Measurements from ENCODE around the gene FAM32A. TPM values are rescaled to one million over a fixed set of nuclear protein-coding genes. Genes with fewer than 3 reads are reported as not detected.
A peak's percentile ranks its signal among the peaks of the same experiment; 100 is the strongest.

FAM32A gene
- total RNA-seq, 1 experiment from 2014 or later, result 113 TPM

GRCh38 chr19:16201011-16201391, 15.8 kb downstream of the FAM32A start:
- intact Hi-C loops (cut with micrococcal nuclease; ENCODE audit: unreplicated experiment), result no loop called here
- DNase-seq, result no peak
- Mint-ChIP-seq H3K27ac (ENCODE audit: unreplicated experiment) (peak overlapping the region; percentile 7), H3K9me3 (ENCODE audit: unreplicated experiment) (no peaks in the 10 kb centered on the region), H3K4me3 (ENCODE audit: unreplicated experiment) (peak overlapping the region; percentile 56), H3K4me1 (ENCODE audit: low read depth, unreplicated experiment) (peaks cover 7% of the 10 kb centered on the region), H3K27me3 (ENCODE audit: insufficient read depth, unreplicated experiment) (no peaks in the 10 kb centered on the region), H3K36me3 (ENCODE audit: insufficient read depth, unreplicated experiment) (peaks cover 51% of the 10 kb centered on the region)
- POLR2A ChIA-PET, result no interaction called here
- BruUV-seq (replicated peaks), result no TSS peak
- Histone ChIP-seq H3K27me3 (replicated peaks; ENCODE audit: control insufficient read depth, insufficient read depth, low read length) (no peaks in the 10 kb centered on the region), H3K4me1 (peaks cover 17% of the 10 kb centered on the region), H3K9me3 (no peaks in the 10 kb centered on the region), H3K36me3 (ENCODE audit: control insufficient read depth, insufficient read depth, low read length) (peaks cover 3% of the 10 kb centered on the region), H3K4me3 (ENCODE audit: low read depth, low read length) (no peak overlapping the region)
- CTCF ChIA-PET, result no interaction called here
- TF ChIP-seq CTCF (IDR thresholded peaks at IDR 0.05; ENCODE audit: insufficient read depth in 1 of 2, low read depth in 1 of 2, low read length in 1 of 2, severe bottlenecking in 1 of 2, unreplicated experiment in 1 of 2), result no peak

GRCh38 chr19:16202320-16203255, 17.4 kb downstream of the FAM32A start:
- no peaks in the 10 kb centered on the region for H3K27me3 ChIP-seq (replicated peaks; ENCODE audit: control insufficient read depth, insufficient read depth, low read length)
- Mint-ChIP-seq H3K27ac (ENCODE audit: unreplicated experiment) (no peak overlapping the region), H3K4me3 (ENCODE audit: unreplicated experiment) (no peak overlapping the region), H3K9me3 (ENCODE audit: unreplicated experiment) (no peaks in the 10 kb centered on the region), H3K36me3 (ENCODE audit: insufficient read depth, unreplicated experiment) (peaks cover 64% of the 10 kb centered on the region), H3K4me1 (ENCODE audit: low read depth, unreplicated experiment) (peaks cover 7% of the 10 kb centered on the region), H3K27me3 (ENCODE audit: insufficient read depth, unreplicated experiment) (no peaks in the 10 kb centered on the region)
- BruUV-seq (replicated peaks), result no TSS peak
- no peak for TF ChIP-seq CTCF (IDR thresholded peaks at IDR 0.05; ENCODE audit: insufficient read depth in 1 of 2, low read depth in 1 of 2, low read length in 1 of 2, severe bottlenecking in 1 of 2, unreplicated experiment in 1 of 2)
- H3K36me3 ChIP-seq (ENCODE audit: control insufficient read depth, insufficient read depth, low read length), result peaks cover 4% of the 10 kb centered on the region
- intact Hi-C loops (cut with micrococcal nuclease; ENCODE audit: unreplicated experiment), result no loop called here
- DNase-seq, result no peak
- ChIA-PET CTCF (interaction anchor here (0.5 to 0.6 kb wide), 2 partner anchors 8 to 180 kb away, joined by 3 to 5 read pairs; no protein-coding TSS in a partner anchor), POLR2A (no interaction called here)
- H3K4me1 ChIP-seq, result peaks cover 11% of the 10 kb centered on the region; the same call in 1 of the 2 replicates
- no peaks in the 10 kb centered on the region for H3K9me3 ChIP-seq
- H3K4me3 ChIP-seq (ENCODE audit: low read depth, low read length), result no peak overlapping the region

- DNase-seq, result no peak
- Mint-ChIP-seq H3K9me3 (ENCODE audit: unreplicated experiment) (no peaks in the 10 kb centered on the region), H3K4me1 (ENCODE audit: low read depth, unreplicated experiment) (peaks cover 7% of the 10 kb centered on the region), H3K4me3 (ENCODE audit: unreplicated experiment) (no peak overlapping the region), H3K36me3 (ENCODE audit: insufficient read depth, unreplicated experiment) (peaks cover 68% of the 10 kb centered on the region), H3K27ac (ENCODE audit: unreplicated experiment) (no peak overlapping the region), H3K27me3 (ENCODE audit: insufficient read depth, unreplicated experiment) (no peaks in the 10 kb centered on the region)
- TF ChIP-seq CTCF (IDR thresholded peaks at IDR 0.05; ENCODE audit: insufficient read depth in 1 of 2, low read depth in 1 of 2, low read length in 1 of 2, severe bottlenecking in 1 of 2, unreplicated experiment in 1 of 2), result no peak
- H3K4me3 ChIP-seq (ENCODE audit: low read depth, low read length), result no peak overlapping the region
- H3K27me3 ChIP-seq (replicated peaks; ENCODE audit: control insufficient read depth, insufficient read depth, low read length), result no peaks in the 10 kb centered on the region
- H3K9me3 ChIP-seq, result no peaks in the 10 kb centered on the region
- ChIA-PET CTCF (no interaction called here), POLR2A (no interaction called here)
- no TSS peak for BruUV-seq (replicated peaks)
- peaks cover 6% of the 10 kb centered on the region for H3K36me3 ChIP-seq (ENCODE audit: control insufficient read depth, insufficient read depth, low read length)
- intact Hi-C loops (cut with micrococcal nuclease; ENCODE audit: unreplicated experiment), result no loop called here
- peaks cover 11% of the 10 kb centered on the region; the same call in 1 of the 2 replicates for H3K4me1 ChIP-seq
Observed at GRCh38 chr19:16203256-16204004, 18.2 kb downstream of the FAM32A start.

Measured in Caco-2 (cell line).